SK-N-MC (cell line): ENCODE results near the gene PIKFYVE.

Experiments
- EZH2 ChIP-seq: fragments of 200-600 bp; sonication (generic); IDR thresholded peaks from one replicate; pipeline ENCODE4 v1.6.1; 2017; ENCODE audit warnings: antibody characterized with exemption
- FOXP2 ChIP-seq: optimal IDR thresholded peaks from 2 replicates; pipeline ENCODE3; 2011; ENCODE audit warnings: mild to moderate bottlenecking, moderate library complexity; ENCODE audit not compliant: insufficient read depth; ENCODE audit errors: extremely low read length, control extremely low read depth

DNA sequence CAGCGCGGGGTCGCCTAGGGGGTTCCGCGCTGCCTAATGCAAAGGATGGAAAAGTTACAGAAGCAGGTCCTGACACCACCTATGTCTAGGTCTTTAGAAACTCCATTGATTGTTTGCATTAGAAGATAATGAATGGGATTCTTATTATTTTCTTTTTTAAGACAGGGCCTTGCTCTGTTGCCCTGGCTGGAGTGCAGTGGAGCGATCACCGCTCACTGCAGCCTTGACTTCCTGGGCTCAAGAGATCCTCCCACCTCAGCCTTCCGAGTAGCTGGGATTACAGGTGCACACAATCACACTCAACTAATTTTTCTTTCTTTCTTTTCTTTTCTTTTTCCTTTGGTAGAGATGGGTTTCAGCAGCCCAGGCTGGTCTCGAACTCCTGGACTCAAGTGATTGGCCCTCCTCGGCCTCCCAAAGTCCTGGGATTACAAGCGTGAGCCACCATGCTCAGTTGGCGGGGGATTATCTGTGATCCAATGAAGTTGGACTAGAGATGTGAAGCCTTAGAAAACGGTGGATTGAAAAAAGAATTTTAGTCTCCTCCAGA lies 10.4 kb upstream of the PIKFYVE start:
- TF ChIP-seq FOXP2, result no peak
- TF ChIP-seq EZH2, result no peak
